Measurements from ENCODE around the gene IFI35. TPM values are rescaled to one million over a fixed set of nuclear protein-coding genes. Genes with fewer than 3 reads are reported as not detected.

Gene IFI35
- polyA plus RNA-seq, 6 donors from 2014 or later: 47.6 to 83.6 (median 59.1) TPM

- Mint-ChIP-seq H3K27ac (peak overlapping the region; percentile 21 to 97 (median 86)), H3K9me3 (no peaks in the 10 kb centered on the region), H3K4me1 (peaks cover 27 to 31% (median 29%) of the 10 kb centered on the region in 3 donors), H3K27me3 (no peaks in the 10 kb centered on the region), H3K36me3 (no peaks in the 10 kb centered on the region), H3K4me3 (peak overlapping the region; percentile 82 to 98 (median 94))
- DNase-seq (peak; percentile 65), ATAC-seq (ENCODE audit: low read depth in 2 of 2) (peak; percentile 7 to 9)
These were observed 14.5 kb downstream of the IFI35 start for GRCh38 chr17:43020789-43021740.

- Mint-ChIP-seq H3K4me1 (peaks cover 29 to 31% (median 31%) of the 10 kb centered on the region in 3 donors), H3K4me3 (peak within 1 kb of the TSS; percentile 82 to 98 (median 94)), H3K9me3 (no peaks in the 10 kb centered on the region)
These were observed 15.3 kb downstream of the IFI35 start, which contains the start of gene VAT1 for GRCh38 chr17:43021741-43022512. VAT1 (minus strand) TSS chr17:43022385; CDS start chr17:43022322, 63 bp downstream.

GRCh38 chr17:43024407-43025289 is 18.1 kb downstream of the IFI35 start, which contains the start of gene RND2:
RND2 (plus strand) TSS chr17:43025231; CDS start chr17:43025348, 117 bp downstream.
- peak; percentile 73 to 74 for ATAC-seq (ENCODE audit: low read depth in 2 of 2)
- Mint-ChIP-seq H3K4me1 (peaks cover 25 to 31% (median 28%) of the 10 kb centered on the region in 3 donors), H3K4me3 (peak within 1 kb of the TSS; percentile 82 to 96 (median 90))

More at GRCh38 chr17:43021741-43022512, 15.3 kb downstream of the IFI35 start, which contains the start of gene VAT1:
- Mint-ChIP-seq H3K27ac (peak within 1 kb of the TSS; percentile 14 to 97 (median 86)), H3K27me3 (no peaks in the 10 kb centered on the region), H3K36me3 (no peaks in the 10 kb centered on the region)
- DNase-seq (peak; percentile 53), ATAC-seq (ENCODE audit: low read depth in 2 of 2) (peak; percentile 34 to 36)

DNA sequence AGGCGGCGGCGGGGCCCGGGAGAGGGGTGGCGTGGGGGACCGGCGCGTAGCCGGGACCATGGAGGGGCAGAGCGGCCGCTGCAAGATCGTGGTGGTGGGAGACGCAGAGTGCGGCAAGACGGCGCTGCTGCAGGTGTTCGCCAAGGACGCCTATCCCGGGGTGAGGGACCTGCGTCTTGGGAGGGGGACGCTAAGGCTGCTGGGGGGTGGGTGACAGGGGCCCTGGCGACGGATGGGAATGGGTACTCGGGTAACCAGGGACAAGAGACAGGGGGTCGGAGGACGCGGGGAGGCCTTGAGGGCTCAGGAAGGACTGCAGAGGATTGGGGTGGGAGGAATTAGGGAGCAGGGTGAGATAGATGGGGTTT is 18.7 kb downstream of the IFI35 start:
- Mint-ChIP-seq H3K9me3 (no peaks in the 10 kb centered on the region), H3K4me3 (peak overlapping the region; percentile 75 to 91 (median 82)), H3K4me1 (peaks cover 22 to 26% (median 22%) of the 10 kb centered on the region in 3 donors), H3K27me3 (no peaks in the 10 kb centered on the region), H3K36me3 (no peaks in the 10 kb centered on the region), H3K27ac (peak overlapping the region in 5 of 6 donors; percentile 57 to 95 (median 87))
- DNase-seq (no peak), ATAC-seq (ENCODE audit: low read depth in 2 of 2) (no peak)

More at GRCh38 chr17:43024407-43025289, 18.1 kb downstream of the IFI35 start, which contains the start of gene RND2:
- Mint-ChIP-seq H3K27ac (peak within 1 kb of the TSS; percentile 93 to 97 (median 96)), H3K36me3 (no peaks in the 10 kb centered on the region), H3K9me3 (no peaks in the 10 kb centered on the region), H3K27me3 (no peaks in the 10 kb centered on the region)
- peak; percentile 85 for DNase-seq

DNA sequence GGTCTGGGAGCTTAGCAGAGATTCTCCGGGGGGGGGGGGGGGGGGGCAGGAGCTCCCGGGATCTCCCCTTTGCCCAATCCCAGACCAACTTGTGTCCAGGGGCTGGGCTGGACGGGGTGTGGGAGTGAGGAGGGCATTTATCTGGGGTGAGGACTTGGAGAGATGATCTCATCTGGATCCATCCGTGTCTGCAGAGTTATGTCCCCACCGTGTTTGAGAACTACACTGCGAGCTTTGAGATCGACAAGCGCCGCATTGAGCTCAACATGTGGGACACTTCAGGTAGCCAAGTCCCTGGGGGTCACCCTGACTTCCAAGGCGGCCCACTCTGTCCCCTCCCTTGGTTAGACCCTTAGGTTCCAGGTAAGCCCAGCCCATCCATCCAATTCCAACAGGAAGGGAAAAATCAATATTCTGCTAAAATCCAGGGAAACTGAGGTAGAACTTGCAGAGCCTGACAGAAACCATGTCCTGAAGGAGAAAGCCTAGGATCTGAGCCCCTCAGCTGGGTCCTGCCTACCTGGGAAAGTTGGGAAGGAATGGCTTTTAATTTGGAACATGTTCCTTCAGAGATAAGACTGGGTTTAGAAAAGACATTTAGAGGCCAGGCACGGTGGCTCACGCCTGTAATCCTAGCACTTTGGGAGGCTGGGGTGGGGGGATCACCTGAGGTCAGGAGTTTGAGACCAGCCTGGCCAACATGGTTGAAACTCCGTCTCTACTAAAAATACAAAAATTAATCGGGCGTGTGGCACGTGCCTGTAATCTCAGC is 19.4 kb downstream of the IFI35 start:
- Mint-ChIP-seq H3K27ac (peak overlapping the region in 5 of 6 donors; percentile 27 to 95 (median 73)), H3K36me3 (no peaks in the 10 kb centered on the region), H3K9me3 (no peaks in the 10 kb centered on the region), H3K4me3 (peak overlapping the region; percentile 52 to 85 (median 80)), H3K27me3 (no peaks in the 10 kb centered on the region), H3K4me1 (peaks cover 19 to 24% (median 20%) of the 10 kb centered on the region in 3 donors)
- DNase-seq (no peak), ATAC-seq (ENCODE audit: low read depth in 2 of 2) (no peak)

DNA sequence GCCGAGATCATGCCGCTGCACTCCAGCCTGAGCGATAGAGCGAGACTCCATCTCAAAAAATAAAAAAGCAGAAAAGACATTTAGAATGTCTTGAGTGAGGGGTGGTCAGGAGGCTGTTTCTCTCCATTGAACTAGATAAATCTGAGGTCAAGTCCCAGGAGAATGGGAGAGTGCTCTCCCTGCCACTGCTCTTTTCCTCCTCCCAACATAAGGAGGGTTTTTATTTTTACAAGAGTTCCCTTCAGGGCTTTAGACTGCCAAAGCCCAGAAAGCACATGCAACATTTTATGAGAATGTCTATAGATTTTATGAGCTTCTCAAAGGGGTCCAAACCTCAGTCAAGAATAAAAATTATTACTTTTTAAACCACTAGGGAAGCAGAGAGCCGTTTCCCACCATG is 20.0 kb downstream of the IFI35 start:
- peak overlapping the region in 7 of 8 donors; percentile 16 to 75 (median 53) for H3K4me3 Mint-ChIP-seq
- no peaks in the 10 kb centered on the region for H3K36me3 Mint-ChIP-seq
- DNase-seq (no peak), ATAC-seq (ENCODE audit: low read depth in 2 of 2) (no peak)
- H3K27me3 Mint-ChIP-seq: no peaks in the 10 kb centered on the region
- no peaks in the 10 kb centered on the region for H3K9me3 Mint-ChIP-seq
- peaks cover 15 to 19% (median 16%) of the 10 kb centered on the region in 3 donors for H3K4me1 Mint-ChIP-seq
- peak overlapping the region in 4 of 6 donors; percentile 27 to 85 (median 70) for H3K27ac Mint-ChIP-seq

DNA sequence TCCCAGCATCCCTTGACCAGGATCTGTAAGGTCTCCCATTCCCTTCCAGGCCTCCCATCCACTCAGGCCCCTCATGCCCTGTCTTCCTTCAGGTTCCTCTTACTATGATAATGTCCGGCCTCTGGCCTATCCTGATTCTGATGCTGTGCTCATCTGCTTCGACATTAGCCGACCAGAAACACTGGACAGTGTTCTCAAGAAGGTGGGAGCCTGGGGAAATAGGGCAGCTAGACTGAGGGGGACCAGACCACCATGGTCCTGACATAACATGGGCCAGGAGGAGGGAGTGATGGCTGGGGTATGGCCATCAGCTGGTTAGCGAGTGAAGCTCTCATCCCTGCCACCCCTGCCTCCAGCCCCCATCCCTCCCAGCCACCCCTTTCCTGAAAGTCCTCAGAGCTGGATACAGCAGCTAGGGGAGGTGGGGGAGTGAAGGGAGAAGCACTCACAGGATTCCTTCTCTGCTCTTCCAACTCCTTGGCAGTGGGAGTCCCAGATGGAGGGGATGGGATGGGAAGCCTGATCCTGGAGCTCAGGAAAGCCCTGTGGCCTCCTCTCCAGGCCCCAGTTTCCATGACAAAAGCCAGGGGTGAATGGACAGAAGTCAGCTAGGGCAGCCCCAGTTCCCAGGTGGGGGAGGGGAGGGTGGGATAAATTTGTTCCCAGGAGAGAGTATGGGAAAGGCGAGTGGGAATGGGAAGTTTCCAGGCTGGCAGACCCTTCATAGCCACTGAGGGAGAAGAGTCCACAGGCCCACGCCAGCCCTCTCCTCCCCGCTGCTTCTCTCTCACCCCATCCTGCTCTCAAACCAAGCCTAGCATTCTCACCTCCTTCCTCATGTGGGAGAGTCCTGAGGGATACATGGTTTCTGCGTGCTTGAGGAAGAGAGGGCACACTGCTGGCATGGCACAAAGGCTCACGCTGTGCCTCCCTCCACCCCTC is 20.8 kb downstream of the IFI35 start:
- Mint-ChIP-seq H3K4me1 (peaks cover 15 to 16% (median 16%) of the 10 kb centered on the region in 3 donors), H3K27me3 (no peaks in the 10 kb centered on the region), H3K36me3 (no peaks in the 10 kb centered on the region), H3K27ac (peak overlapping the region in 3 of 6 donors; percentile 58 to 88 (median 85)), H3K9me3 (no peaks in the 10 kb centered on the region), H3K4me3 (peak overlapping the region in 2 of 8 donors; percentile 22 to 75)
- ATAC-seq (ENCODE audit: low read depth in 2 of 2): no peak
- no peak for DNase-seq

DNA sequence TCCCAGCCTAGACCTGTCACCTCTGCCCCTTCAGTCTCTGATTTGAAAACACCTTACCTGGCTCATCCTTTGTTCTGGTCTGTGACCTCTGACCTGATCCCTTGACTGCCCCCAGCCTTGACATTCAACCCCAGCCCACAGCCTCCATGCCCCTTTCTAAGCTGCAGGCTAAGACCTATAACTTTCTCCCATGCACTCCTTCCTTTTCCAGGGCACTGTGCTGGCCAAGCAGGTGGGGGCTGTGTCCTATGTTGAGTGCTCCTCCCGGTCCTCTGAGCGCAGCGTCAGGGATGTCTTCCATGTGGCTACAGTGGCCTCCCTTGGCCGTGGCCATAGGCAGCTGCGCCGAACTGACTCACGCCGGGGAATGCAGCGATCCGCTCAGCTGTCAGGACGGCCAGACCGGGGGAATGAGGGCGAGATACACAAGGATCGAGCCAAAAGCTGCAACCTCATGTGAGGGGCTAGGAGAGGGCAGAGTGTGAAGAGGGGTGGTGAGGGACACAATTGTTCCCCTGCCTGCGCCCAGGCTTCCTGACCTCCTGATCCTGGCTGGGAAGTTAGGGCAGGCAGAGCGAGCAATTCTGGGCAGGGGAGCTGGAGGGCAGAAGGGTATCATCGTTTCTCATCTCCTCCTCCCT is 21.8 kb downstream of the IFI35 start:
- no peaks in the 10 kb centered on the region for H3K36me3 Mint-ChIP-seq
- peak overlapping the region in 1 of 8 donors; percentile 32 for H3K4me3 Mint-ChIP-seq
- ATAC-seq (ENCODE audit: low read depth in 2 of 2): no peak
- H3K27me3 Mint-ChIP-seq: no peaks in the 10 kb centered on the region
- DNase-seq: no peak
- peaks cover 15 to 16% (median 16%) of the 10 kb centered on the region in 3 donors for H3K4me1 Mint-ChIP-seq
- no peaks in the 10 kb centered on the region for H3K9me3 Mint-ChIP-seq
- H3K27ac Mint-ChIP-seq: peak overlapping the region in 2 of 6 donors; percentile 58 to 77

DNA sequence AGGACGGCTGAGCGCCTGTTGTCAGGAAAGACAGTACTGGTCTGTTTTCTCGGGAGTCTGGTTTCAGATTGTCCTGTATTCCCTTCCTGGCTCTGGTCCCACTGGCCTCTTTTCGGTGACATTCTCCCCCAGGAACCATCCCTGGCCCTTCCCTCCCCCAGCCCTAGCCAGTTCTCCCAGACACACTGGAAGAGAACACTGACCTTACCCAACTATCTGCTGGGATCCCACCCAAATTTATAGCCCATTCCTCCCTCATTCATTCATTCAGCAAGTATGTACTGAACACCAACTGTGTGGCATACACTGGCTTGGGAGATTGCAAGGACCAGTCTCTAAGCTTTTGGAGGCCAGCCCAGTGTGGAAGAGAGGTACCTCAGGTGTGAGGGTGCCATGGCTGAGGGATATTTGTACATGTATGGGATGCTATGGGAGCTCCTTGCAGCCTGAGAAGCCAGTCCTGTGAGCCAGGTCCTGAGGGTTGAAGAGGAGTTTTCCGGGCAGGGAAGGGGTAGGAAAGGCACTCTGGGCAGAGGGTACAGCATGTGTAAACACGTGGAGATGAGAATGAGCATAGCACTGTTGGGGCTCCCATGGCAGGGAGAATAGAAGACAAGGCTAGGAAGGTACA is 23.7 kb downstream of the IFI35 start:
- ATAC-seq (ENCODE audit: low read depth in 2 of 2) (no peak), DNase-seq (no peak)
- no peaks in the 10 kb centered on the region for H3K27me3 Mint-ChIP-seq
- H3K27ac Mint-ChIP-seq: peak overlapping the region in 2 of 6 donors; percentile 63
- no peak overlapping the region for H3K4me3 Mint-ChIP-seq
- no peaks in the 10 kb centered on the region for H3K9me3 Mint-ChIP-seq
- no peaks in the 10 kb centered on the region for H3K36me3 Mint-ChIP-seq
- H3K4me1 Mint-ChIP-seq: peaks cover 4 to 8% (median 7%) of the 10 kb centered on the region in 3 donors

DNA sequence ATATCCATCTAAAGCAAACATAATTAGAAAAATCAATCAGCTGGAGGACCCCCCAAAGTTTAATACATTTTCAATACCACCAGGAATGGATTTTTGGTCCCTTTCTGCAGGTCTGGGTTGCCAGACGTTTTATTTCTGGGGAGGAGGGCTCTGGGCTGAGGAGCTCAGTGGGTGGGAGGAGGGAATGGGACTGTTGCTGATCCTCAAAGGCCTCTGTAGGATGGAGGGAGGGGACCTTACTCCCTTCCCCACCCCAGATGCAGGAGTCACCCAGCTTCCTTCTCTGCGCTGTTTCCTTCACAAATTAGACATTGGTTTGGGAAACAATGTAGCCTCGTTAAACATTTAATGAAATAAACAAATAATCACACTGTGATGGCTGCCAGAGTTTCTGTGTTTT is 25.1 kb downstream of the IFI35 start:
- Mint-ChIP-seq H3K36me3 (no peaks in the 10 kb centered on the region), H3K9me3 (no peaks in the 10 kb centered on the region), H3K4me1 (peaks cover 0 to 4% (median 0%) of the 10 kb centered on the region in 3 donors), H3K27me3 (no peaks in the 10 kb centered on the region), H3K27ac (no peak overlapping the region), H3K4me3 (no peak overlapping the region)
- DNase-seq (no peak), ATAC-seq (ENCODE audit: low read depth in 2 of 2) (no peak)

Data from naive B cell (primary cell).